Renal cortex interstitium (tissue), 11 donors: ENCODE data around the gene PYGB. TPM values are rescaled to one million over a fixed set of nuclear protein-coding genes. Genes with fewer than 3 reads are reported as not detected.
"Not testable (repeated sequence)": the region's sequence is repeated elsewhere in the genome, so short reads cannot be mapped to it uniquely, and the experiment has no call there.

ENCODE experiments used
- DNase-seq, 11 donors: peaks; one replicate each; pipeline ENCODE4 v3.0.0-alpha.2; 2013; ENCODE audit warnings: low read depth in 9 of 11, low spot score in 4 of 11; ENCODE audit errors: extremely low read depth in 1 of 11
- polyA plus RNA-seq, 3 donors: library from polyadenylated mRNA; unstranded; fragments of 120-200 nt; gene quantifications; one replicate each; pipeline ENCODE4 v1.2.1, GENCODE V29; 2013; ENCODE audit not compliant: insufficient read length in 3 of 3

PYGB gene
- polyA plus RNA-seq, 3 donors = 45.6 to 53.2 (median 51.1) TPM

GRCh38 chr20:25223765-25224720 lies 23.8 kb upstream of the PYGB start:
- no peak for DNase-seq

- no peak for DNase-seq
Measured at GRCh38 chr20:25224941-25225340, 22.9 kb upstream of the PYGB start.

- DNase-seq = no peak
Measured at GRCh38 chr20:25225642-25226432, 22.0 kb upstream of the PYGB start.

GRCh38 chr20:25226433-25227316 lies 21.2 kb upstream of the PYGB start:
- no peak for DNase-seq

GRCh38 chr20:25227317-25227831 lies 20.5 kb upstream of the PYGB start:
- DNase-seq = no peak

- no peak for DNase-seq
Measured at GRCh38 chr20:25229486-25230165, 18.3 kb upstream of the PYGB start.

- no peak for DNase-seq
Measured at GRCh38 chr20:25230166-25230831, 17.6 kb upstream of the PYGB start.

GRCh38 chr20:25233016-25233772 lies 14.7 kb upstream of the PYGB start:
- DNase-seq = no peak

GRCh38 chr20:25234009-25234849 lies 13.7 kb upstream of the PYGB start:
- DNase-seq = not testable (repeated sequence)

GRCh38 chr20:25236450-25237304 lies 11.2 kb upstream of the PYGB start:
- no peak for DNase-seq

- DNase-seq = no peak
Measured at GRCh38 chr20:25237610-25238318, 10.1 kb upstream of the PYGB start.

GRCh38 chr20:25238319-25239037 lies 9.4 kb upstream of the PYGB start:
- DNase-seq = no peak

- DNase-seq = no peak
Measured at GRCh38 chr20:25239387-25240370, 8.2 kb upstream of the PYGB start.
